BJ (cell line): Measurements from ENCODE around the gene GLI3. TPM values are rescaled to one million over a fixed set of nuclear protein-coding genes. Genes with fewer than 3 reads are reported as not detected.

ENCODE experiments used
- CTCF ChIA-PET: fragments of 350-600 bp; formaldehyde crosslinking; extraction: SDS; loops from one replicate; lab custom pipeline; 2021; ENCODE audit warnings: antibody characterized with exemption, inconsistent platforms; lab: Yijun Ruan, JAX
- POLR2A ChIA-PET: fragments of 300-600 bp; sonication (Branson Sonifier 250); formaldehyde crosslinking; extraction: SDS; loops from one replicate; lab custom pipeline; 2021; ENCODE audit warnings: antibody characterized with exemption; lab: Charles Lee
- DNase-seq: peaks from one replicate; pipeline ENCODE4 v3.0.0-alpha.2; 2011; ENCODE audit warnings: low read depth
- H3K27me3 ChIP-seq: 2 replicates; pipeline ENCODE4 v1.6.0; 2011; ENCODE audit warnings: low read length; ENCODE audit not compliant: control insufficient read depth, insufficient read depth
- H3K36me3 ChIP-seq: 2 replicates; pipeline ENCODE4 v1.5.1; 2011; ENCODE audit warnings: low read length; ENCODE audit not compliant: control insufficient read depth, insufficient read depth
- H3K4me3 ChIP-seq: 2 replicates; pipeline ENCODE4 v1.5.1; 2011; ENCODE audit warnings: low read depth, mild to moderate bottlenecking, control low read depth, low read length
- polyA plus RNA-seq: library from polyadenylated mRNA; depleted of rRNA; stranded (reverse); fragments of >200 nt; gene quantifications from 2 replicates; pipeline ENCODE4 v1.2.3, GENCODE V29; 2011
- TF ChIP-seq, protein P1 (sequence below): IDR thresholded peaks from 2 replicates; pipeline ENCODE4 v1.5.1; 2011; ENCODE audit warnings: low read depth, mild to moderate bottlenecking, control low read depth, inconsistent platforms, low read length, moderate library complexity; ENCODE audit not compliant: insufficient read depth

GLI3 gene
- polyA plus RNA-seq, 1 experiment, result 5.1 TPM

DNA sequence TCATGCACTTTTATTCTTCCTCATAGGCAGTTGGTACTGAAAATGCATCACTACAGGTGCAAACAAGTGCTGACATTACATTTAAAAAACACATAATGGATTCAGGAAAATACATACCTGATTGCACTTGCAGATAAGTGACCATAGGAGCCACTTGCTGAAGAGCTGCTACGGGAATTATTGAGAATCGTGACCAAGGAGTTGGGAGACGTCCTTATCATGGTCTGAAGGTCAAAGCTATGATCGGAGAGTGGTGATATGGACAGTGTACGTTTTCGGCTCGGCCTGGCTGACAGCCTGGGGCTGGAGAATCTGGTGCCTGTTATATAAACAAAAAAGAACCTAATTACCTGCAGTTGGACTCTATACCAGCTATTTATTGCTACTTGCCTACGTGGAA, 197.1 kb downstream of the GLI3 start:
- POLR2A ChIA-PET, result no interaction called here
- Histone ChIP-seq H3K27me3 (no peaks in the 10 kb centered on the region), H3K36me3 (peaks cover 4% of the 10 kb centered on the region; the same call in 1 of the 2 replicates), H3K4me3 (no peak overlapping the region)
- DNase-seq, result no peak
- CTCF ChIA-PET, result interaction anchor here (0.9 kb wide), 1 partner anchor 8 kb away, joined by 3 read pairs; no protein-coding TSS in a partner anchor
- TF ChIP-seq, protein P1, sequence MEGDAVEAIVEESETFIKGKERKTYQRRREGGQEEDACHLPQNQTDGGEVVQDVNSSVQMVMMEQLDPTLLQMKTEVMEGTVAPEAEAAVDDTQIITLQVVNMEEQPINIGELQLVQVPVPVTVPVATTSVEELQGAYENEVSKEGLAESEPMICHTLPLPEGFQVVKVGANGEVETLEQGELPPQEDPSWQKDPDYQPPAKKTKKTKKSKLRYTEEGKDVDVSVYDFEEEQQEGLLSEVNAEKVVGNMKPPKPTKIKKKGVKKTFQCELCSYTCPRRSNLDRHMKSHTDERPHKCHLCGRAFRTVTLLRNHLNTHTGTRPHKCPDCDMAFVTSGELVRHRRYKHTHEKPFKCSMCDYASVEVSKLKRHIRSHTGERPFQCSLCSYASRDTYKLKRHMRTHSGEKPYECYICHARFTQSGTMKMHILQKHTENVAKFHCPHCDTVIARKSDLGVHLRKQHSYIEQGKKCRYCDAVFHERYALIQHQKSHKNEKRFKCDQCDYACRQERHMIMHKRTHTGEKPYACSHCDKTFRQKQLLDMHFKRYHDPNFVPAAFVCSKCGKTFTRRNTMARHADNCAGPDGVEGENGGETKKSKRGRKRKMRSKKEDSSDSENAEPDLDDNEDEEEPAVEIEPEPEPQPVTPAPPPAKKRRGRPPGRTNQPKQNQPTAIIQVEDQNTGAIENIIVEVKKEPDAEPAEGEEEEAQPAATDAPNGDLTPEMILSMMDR, result no peak

DNA sequence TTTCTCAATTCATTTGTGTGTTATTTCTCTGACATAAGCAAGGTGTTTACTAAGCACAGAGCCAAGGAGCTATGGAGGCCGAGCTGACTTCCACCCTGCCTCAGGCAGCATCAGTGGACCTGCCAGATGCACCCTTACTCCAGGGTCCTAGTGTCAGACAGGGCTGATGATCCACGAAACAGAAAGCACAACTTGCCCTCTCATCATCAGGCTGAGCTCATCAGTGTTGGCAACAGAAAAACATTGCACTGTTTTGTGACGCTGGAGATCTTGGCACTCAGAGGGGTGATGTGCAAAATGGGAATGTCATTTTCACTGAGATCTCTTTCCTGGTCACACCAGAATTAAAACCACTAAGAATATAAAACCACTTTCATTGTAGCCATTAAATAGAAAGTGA, 201.8 kb downstream of the GLI3 start:
- no peak for DNase-seq
- Histone ChIP-seq H3K27me3 (no peaks in the 10 kb centered on the region), H3K4me3 (no peak overlapping the region), H3K36me3 (0 out of 2 replicates have a peak, but pooled peaks cover 4% of the 10 kb centered on the region)
- CTCF ChIA-PET, result interaction anchor here (0.8 to 1.3 kb wide), 2 partner anchors 10 to 22 kb away, joined by 3 read pairs; no protein-coding TSS in a partner anchor
- POLR2A ChIA-PET, result no interaction called here
- TF ChIP-seq, protein P1, result no peak

DNA sequence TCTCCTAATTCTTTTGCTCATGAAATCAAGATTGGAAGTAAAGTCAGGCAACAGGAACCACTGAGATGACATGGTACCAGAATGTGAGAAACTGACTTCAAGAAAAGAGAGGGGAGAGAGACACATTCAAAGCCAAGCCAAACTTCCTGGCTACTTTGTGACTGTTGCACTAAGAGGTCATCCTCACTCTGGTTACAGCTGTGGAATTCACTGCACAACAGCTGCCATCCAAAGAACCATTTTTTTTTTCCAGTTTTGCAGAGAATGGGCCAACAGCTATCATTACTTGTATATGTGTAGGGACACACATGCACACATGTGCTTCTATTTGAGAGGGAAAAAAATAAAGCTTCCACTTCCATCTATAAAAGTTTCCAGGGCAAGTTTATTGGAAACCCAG, 203.5 kb downstream of the GLI3 start:
- DNase-seq, result no peak
- TF ChIP-seq, protein P1, result no peak
- ChIA-PET POLR2A (no interaction called here), CTCF (interaction anchor here (0.5 kb wide), 1 partner anchor 64 kb away, joined by 3 read pairs; no protein-coding TSS in a partner anchor)
- Histone ChIP-seq H3K27me3 (no peaks in the 10 kb centered on the region), H3K4me3 (no peak overlapping the region), H3K36me3 (peaks cover 4% of the 10 kb centered on the region; the same call in 1 of the 2 replicates)

DNA sequence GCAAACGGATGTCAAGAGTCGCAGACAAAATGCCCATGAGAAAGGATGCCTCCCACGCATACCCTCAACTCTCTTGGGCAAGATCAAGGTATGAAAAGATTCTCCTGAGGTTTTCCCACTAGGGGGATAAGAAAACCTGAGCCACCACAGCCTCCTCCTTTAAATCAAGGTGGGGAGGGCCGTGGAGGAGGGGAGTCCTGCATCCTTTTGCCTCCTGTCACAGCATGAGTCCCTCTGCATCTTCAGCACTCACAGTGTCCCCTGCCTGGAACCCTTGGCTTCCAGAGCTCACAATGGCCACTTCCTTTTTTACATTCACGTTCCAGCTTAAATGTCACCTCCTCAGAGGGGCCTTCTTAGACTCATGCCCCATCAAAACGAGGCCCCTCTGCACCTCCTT, 207.6 kb downstream of the GLI3 start:
- no peak for DNase-seq
- peaks cover 8% of the 10 kb centered on the region for H3K36me3 ChIP-seq
- CTCF ChIA-PET, result no interaction called here
- no peak overlapping the region for H3K4me3 ChIP-seq
- TF ChIP-seq, protein P1, result no peak
- H3K27me3 ChIP-seq, result no peaks in the 10 kb centered on the region
- POLR2A ChIA-PET, result no interaction called here

DNA sequence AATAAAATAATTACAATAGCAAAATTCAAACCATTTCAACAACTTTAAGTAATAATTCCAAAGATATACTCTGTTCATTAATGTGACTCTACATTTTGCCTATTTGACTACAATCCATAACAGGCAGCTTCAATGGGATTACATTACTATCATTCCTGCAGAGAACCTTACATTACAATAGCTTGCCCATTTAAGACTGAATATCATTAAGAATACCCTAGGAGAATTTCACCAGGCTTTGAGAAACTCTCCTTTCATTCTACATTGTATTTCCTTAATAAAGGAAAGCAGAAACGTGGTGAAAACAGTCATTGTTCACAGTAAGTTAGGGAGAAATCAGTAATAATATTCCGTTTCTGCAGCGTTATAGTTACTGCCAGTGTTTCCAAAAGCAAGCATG, 209.5 kb downstream of the GLI3 start:
- ChIA-PET CTCF (interaction anchor here (0.6 to 1.6 kb wide), 2 partner anchors 13 to 31 kb away, joined by 3 to 4 read pairs; no protein-coding TSS in a partner anchor), POLR2A (no interaction called here)
- DNase-seq, result no peak
- no peak overlapping the region for H3K4me3 ChIP-seq
- TF ChIP-seq, protein P1, result no peak
- H3K36me3 ChIP-seq, result peaks cover 12% of the 10 kb centered on the region
- H3K27me3 ChIP-seq, result no peaks in the 10 kb centered on the region
